Activated T-cell treated with anti-CD3 and anti-CD28 coated beads for 24 hours (primary cell): ENCODE measurements around the gene ASS1.
"Not testable (repeated sequence)": the region's sequence is repeated elsewhere in the genome, so short reads cannot be mapped to it uniquely, and the experiment has no call there.

Experiments used
- DNase-seq: peaks from one replicate; pipeline ENCODE4 v3.0.0-alpha.2; 2020; ENCODE audit warnings: low read depth

Gene ASS1

DNA sequence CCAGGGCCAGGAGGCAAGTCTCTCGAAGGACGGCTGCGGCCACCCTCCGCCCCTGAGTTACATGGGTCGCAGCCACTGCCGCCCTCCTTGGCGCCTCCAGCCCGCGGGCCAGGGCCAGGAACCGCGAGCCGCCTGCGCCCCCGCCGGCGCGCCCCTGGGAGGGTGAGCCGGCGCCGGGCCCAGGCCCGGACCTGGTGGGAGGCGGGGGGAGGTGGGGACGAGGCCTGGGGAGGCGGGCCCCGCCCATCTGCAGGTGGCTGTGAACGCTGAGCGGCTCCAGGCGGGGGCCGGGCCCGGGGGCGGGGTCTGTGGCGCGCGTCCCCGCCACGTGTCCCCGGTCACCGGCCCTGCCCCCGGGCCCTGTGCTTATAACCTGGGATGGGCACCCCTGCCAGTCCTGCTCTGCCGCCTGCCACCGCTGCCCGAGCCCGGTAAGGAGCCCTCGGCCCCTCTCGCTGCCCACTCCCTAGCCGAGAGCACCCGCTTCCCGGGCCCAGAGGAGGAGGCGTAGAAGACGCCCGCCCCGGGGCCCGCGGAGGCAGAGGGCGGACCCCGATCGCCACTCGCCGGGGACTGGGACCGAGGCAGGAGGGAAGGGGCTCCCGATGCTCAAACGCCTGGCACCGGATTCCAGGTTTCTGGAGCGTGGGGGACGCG is at the start of gene ASS1:
Gene ASS1, plus strand, starts transcription at position 397 of the 657 bp plus-strand sequence. CDS start 7,268 bp downstream, outside the sequence.
- DNase-seq, result peak; percentile 23

DNA sequence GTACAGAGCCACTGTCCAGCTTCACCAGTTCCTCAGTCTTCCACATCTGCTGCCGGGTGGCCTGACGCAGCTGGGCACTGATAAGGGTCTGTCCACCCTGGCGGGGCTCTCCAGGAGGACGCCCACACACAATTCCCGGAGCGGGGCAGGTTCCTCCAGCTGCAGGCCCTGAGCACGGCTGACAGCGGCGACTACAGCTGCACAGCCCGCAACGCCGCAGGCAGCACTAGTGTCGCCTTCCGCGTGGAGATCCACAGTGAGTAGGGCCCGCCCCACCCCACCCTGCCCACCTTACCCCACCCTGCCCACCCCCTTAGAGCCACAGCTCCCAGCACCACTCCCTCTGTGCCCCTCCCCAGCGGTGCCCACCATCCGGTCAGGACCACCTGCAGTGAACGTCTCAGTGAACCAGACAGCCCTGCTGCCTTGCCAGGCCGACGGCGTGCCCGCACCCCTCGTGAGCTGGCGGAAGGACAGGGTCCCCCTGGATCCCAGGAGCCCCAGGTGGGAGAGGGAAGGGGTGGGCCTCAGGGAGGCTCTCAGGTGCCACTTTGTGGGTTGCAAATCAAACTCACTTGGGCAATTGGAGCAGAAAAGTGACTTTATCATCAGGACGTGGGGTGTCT is 48.8 kb upstream of the ASS1 start:
- DNase-seq, result no peak

DNA sequence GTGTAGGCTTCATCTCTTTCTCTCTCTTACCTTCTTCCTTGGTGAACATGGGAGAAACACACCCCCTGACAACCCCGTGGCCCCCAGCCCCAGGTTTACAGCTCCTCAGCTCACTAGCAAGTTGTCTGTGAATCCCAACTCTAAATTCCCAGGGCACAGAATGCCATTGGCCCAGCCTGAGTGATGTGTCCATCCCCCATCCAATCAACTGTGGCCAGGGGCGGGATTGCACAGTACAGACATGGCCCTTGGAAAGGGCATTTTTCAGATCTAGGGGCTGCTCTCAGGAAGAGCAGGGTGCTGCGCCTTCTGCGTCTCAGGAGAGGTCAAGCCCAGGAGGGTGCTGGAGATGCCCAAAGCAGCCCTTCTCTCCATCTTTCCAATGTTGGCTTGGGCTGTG is 48.2 kb upstream of the ASS1 start:
- DNase-seq, result no peak

DNA sequence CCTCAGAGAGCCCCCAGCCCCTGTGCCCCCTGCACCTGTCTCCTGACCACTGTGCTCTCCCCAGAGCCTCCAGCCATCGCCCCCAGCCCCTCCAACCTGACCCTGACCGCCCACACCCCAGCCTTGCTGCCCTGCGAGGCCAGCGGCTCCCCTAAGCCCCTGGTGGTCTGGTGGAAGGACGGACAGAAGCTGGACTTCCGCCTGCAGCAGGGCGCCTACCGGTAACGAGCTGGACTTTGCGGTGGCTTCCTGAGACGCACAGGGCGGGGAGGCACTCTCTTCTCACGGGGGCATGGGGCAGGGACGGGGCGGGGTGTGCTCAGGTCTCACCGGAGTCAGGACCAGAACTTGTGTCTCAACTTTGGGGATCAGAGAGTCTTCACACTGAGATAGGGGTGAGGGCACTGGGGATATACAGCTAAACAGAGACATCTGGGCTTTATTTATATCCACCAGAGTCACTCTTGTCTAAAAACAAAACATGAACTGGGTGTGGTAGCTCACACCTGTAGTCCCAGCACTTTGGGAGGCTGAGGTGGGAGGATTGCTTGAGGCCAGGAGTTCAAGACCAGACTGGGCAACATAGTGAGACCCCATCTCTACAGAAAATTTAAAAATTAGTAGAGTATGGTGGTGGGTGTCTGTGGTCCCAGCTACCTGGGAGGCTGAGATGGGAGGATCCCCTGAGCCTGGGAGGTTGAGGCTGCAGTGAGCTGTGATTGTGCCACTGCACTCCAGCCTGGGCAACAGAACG is 46.1 kb upstream of the ASS1 start:
- no peak for DNase-seq

DNA sequence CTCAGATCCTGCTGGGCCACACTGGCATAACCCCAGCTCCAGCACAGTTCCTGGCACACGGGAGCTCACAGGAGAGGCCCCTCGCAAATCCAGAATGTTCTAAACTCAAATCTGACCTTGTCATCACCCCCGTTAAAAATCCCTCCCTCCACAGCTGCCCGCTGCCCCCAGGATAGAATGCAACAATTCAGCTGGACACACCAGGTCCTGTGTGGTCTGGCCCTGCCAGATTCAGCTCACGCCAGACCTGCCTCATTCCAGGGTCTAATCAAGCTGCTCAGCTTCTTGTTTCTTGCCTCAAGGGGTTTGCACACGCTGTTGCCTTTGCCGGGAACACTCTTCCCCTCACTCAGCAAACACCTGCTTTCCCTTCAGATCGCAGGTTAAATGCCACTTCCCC is 45.0 kb upstream of the ASS1 start:
- DNase-seq, result no peak

DNA sequence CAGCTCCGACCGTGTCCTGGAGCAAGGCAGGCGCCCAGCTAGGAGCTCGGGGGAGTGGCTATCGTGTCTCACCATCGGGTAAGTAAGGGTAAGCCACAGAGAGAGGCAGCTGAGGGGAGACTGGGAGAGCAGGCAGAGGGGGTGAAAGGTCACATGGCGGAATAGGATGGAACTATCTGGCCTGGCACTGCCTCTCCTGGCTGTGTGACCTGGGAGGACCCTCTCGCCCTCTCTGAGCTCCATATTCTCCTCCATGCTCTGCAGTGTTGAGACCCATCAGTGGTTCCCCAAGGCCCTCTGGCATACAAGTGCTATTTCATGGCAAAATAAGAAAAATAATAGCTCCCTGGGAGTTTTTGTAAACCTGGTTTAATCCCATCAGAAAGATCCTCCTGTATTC is 43.9 kb upstream of the ASS1 start:
- DNase-seq, result no peak

DNA sequence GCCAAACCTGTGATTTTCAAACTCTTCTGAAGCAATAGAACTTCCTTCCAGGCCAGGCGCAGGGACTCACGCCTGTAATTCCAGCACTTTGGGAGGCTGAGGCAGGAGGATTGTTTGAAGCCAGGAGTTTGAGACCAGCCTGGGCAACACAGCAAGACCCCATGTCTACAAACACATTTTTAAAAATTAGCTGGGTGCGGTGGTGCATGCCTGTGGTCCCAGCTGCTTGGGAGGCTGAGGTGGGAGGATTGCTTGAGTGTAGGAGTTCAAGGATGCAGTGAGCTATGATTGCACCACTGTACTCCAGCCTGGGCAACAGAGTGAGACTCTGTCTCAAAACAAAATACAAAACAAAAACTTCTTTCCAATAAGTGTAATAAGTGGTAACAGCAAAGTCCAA is 43.0 kb upstream of the ASS1 start:
- DNase-seq, result not testable (repeated sequence)

DNA sequence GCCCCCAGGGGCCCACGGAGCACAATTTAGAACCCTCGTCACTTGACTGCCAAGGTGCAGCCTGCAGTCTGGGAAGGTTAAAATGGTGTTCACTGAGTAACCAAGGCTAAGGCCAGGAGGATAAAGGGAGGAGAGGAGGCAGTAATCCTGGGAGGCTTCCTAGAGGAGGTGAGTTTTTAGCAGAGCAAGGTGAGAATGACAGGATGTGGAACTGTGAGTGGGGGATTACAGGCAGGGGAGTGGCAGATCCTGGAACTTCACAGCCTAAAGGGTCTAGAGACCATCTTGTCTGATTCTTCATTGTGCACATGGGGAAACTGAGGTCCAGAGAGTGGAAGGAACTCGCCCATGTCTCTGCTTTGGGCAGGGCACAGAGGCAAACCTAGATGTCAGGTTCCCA is 42.5 kb upstream of the ASS1 start:
- DNase-seq, result no peak

DNA sequence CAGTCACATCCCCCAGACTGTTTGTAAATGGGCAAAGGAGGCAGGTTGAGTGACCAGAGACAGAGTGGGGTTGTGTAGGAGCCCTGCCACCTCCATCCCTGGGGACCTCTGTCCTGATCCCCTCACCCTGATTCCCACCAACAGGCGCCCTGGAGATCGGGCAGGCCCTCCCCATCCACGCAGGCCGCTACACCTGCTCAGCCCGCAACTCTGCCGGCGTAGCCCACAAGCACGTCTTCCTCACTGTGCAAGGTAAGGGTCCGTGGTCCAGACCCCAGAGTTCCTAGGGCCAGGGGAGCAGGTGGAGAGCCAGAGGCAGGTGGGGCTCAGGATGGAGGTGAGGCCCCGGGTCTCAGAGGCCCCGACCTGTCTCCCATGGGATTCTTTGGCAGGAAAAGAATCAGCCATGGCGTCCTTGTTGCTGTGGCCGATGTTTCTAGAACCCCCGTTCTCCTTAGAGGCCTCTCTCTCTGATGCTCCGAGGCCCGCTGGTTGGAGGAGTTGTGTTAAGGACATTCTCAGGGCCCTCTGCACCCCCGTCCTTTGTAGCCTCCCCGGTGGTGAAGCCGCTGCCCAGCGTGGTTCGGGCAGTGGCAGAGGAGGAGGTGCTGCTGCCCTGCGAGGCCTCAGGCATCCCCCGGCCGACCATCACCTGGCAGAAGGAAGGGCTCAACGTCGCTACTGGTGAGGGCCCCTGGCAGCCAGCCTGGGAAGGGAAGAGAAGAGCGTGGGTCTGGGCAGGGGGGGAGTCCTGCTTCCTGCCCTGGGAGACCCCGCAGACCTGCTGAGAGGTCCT is 41.9 kb upstream of the ASS1 start:
- no peak for DNase-seq

DNA sequence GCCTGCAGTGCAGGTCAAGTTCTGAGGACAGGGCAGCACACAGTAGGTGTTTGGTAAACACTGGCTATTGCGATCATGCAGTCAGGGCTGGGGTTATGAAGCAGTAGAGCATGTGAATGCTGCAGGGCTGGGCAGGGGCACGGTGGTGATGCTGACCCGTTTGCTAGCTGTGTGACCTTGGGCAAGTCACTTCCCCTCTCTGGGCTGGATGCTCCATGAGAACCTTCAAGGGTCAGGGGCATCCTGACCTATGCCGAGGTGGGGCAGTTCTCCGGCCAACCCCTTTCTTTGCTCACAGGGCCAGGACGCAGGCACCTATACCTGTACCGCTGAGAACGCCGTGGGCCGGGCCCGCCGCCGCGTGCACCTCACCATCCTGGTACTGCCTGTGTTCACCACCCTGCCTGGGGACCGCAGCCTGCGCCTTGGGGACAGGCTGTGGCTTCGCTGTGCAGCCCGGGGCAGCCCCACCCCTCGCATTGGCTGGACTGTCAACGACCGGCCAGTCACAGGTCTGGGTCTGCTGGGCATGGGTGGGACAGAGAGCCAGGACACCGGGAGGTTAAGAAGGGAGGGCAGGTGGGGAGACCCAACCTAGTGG is 39.0 kb upstream of the ASS1 start:
- DNase-seq, result no peak

DNA sequence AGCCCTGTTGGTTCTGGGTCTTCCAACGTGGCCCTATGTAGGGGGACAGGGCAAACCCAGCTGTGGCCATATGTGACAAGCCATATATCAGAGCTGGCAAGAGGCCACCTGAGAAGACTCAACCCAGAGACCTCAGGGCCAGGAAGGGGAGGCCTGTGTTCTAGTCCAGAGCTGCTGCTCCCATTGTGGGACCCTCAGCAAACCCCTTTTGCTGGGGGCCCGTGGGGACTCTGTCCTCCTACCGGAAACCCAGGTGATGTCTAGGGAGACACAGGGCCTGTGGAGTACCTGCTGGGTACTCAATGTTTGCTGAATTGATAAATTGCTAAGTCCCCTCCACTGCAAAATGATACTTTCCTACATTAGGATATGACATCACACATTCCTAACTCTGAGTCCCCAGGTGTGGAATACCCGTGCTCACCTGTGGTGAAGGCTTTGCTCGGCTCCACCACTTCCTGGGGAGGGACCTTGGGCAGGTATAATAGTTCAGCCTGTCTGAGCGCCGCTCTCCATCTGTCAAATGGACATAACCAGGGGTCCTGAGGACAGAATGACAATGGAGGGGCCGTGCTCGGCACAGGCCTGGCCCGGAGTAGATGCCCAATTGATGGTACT is 38.4 kb upstream of the ASS1 start:
- no peak for DNase-seq

DNA sequence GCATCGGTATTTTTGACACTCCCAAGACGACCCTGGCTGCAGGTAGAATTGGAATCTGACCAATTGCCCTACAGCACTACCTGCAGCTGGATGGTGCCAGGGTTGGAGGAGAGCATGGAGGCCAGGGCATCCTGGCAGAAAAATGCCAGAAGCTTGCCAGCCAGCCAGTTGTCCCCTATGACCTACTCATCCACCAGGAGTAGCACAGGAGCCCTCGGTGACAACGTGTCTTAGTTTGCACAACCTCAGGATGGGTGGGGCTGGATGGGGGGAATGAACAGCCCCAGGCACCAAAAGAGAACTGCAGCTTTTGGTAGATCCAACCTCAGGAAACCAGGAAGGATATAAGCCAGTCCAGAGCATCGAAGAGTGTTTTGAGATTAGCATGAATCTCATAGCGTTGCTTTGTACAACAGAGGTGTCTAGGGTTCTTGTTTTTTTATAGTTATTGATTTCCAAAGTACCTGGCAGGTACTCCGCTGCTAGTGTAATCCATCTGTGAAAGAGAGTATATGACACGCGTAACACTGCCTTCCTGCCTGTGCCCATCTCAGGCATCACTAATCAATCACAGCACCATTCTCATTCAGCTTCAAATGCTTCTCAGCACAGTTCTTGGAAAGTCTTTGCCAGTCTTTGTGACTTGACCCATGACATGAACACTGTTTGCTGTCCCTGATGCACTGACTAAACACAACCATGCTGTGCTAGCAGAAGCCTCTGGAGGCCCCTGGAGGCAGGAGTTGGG is 36.7 kb upstream of the ASS1 start:
- no peak for DNase-seq

DNA sequence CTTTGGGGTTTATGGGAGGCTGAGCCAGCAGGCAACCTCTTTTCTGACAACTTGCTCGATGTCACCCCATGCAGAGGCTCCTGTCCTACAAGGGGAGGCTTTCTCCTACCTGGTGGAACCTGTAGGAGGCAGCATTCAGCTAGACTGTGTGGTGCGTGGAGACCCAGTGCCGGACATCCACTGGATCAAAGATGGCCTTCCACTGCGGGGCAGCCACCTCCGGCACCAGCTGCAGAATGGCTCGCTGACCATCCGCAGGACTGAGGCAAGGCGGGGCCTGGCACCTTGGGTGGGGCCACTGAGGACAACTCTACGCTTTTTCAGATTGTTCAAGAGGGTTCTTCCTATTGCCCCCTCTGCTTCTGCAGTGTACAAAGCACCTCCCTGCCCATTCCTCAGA is 36.1 kb upstream of the ASS1 start:
- no peak for DNase-seq

DNA sequence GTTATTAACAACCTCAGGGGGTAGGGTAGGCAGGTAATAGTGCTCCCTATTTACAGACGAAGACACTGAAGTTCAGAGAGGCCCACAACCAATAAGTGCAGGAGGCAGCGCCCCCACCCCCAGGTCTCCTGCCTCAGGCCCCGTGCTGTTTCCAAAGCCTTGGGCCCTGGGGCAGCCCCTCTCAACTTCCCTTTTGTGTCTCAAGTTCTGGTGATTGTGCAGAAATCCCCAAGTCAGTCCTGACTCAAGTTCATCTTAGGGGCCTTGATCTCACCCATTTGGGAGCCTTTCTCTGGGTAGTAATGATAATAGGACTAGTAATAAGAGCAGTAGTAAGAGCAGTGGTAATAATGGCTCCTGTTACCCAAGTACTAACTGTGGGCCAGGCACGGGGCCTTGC is 35.5 kb upstream of the ASS1 start:
- DNase-seq, result no peak

DNA sequence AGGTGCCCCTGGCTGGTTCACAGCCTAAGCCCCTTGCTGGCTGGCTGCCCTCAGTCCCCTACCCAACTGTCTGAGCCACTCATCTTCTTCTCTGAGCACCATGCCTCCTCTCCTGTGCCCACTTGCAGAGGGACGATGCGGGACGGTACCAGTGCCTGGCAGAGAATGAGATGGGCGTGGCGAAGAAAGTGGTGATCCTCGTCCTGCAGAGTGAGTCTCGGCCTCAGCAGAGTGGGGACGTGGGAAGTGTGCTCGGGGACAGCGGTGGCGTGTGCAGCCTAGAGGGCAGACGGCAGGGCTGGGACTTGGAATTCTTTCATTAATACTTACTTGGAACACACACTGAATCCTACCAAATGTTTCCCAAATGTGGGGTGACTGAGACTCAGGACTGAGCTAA is 34.3 kb upstream of the ASS1 start:
- DNase-seq, result no peak

DNA sequence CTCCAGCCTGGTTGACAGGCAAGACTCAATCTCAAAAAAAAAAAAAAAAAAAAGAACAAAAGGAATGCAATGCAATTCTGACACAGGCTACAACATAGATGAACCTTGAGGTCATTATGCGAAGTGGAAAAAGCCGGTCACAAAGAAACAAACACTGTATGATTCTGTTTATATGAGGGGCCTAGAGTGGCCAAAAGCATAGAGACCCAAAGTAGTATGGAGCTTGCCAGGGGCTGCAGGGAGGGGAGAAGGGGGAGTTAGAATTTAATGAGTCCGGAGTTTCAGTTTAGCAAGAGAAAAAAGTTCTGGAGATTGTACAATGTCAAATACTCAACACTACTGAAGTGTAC is 33.2 kb upstream of the ASS1 start:
- DNase-seq, result no peak

DNA sequence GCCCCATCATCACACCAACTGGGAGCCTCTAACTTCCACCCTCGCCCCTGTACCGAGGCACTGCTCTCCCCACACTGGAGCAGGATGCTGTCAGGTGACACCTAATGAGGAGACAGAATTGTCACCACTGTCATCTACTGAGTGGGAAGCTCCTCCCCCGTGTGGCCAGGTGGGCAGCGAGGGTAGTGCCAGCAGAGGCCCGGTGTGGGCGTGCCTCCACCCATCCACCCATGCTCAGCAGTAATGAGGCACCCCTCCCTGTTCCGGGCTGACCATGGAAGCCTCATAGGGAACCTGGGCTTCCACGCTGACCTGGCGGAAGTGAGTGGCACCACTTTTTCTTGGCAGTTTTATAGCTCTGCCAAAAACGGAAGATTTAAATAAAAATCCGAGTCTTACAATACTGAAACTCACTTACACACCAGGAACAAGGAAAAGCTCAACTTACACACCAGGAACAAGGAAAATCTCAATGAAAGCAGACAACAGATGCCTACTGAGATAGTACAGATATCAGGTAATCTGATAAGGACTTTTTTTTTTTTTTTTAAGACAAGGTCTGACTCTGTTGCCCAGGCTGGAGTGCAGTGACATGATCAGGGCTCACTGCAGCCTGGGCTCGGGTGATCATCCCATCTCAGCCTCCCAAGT is 30.6 kb upstream of the ASS1 start:
- no peak for DNase-seq

DNA sequence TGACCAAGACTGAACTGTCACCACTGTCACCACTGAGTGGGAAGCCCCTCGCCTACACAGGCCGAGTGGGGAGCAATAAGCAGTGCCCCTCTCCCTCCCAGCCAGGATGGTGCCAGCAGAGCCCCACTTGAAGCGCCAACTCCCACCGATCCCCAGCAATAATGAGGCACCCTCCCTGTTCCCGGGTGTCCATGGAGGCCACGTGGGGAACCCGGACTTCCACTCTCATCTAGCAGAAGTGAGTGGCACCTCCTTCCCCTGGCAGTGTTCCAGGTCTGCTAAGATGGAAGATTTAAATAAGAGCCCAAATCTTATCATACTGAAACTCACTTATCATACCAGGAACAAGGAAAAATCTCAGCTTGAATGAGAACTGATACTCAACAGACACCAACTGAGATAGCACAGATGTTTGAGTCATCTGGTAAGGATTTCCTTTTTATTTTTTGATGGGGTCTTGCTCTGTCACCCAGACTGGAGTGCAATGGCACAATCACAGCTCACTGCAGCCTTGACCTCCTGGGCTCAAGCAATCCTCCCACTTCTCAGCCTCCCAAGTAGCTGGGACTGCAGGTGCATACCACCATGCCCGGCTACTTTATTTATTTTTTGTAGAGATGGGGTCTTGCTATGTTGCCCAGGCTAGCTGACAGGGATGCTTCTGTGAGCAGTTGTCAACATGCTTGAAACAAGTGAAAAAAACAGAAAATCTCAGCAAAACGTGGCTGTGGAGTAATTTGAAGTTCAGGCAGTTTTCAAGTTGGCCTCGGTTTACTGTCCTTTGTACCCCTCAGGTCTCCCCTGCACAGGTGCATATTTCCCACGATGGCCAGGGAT is 29.6 kb upstream of the ASS1 start:
- no peak for DNase-seq

DNA sequence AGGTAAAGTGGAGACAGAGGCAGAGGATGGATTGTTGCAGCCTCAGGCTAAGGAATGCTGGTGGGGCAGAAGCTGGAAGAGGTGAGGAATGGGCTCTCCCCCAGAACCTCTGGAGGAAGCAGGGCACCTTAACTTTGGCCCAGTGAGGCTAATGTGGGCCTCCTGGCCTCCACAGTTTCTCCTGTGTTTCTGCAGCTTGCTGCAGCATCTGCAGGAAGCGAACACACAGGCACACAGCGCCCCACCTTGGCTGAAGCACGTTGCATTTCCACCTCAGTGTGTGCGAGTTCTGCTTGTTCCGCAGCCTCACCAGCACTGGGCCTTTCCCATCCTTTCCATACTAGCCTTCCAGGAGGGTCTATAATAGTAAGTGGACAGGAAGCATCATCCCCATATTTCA is 27.2 kb upstream of the ASS1 start:
- no peak for DNase-seq

DNA sequence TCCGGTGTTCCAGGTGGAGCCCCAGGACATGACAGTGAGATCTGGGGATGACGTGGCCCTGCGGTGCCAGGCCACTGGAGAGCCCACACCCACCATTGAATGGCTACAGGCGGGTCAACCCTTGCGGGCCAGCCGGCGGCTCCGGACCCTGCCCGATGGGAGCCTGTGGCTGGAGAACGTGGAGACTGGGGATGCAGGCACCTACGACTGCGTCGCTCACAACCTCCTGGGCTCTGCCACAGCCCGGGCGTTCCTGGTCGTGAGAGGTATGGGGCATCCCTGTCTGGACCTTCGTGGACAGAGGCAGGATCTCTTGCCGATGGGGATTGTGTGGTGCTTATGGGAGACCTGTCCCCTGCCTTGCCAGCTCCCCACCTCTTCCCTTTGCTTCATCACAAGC is 26.0 kb upstream of the ASS1 start:
- no peak for DNase-seq
